ENCODE results near the gene PLCB4. TPM values are rescaled to one million over a fixed set of nuclear protein-coding genes. Genes with fewer than 3 reads are reported as not detected.

Gene PLCB4
- total RNA-seq, 1 experiment from 2014 or later: 0.91 TPM

GRCh38 chr20:9498322-9498721 lies 429.4 kb downstream of the PLCB4 start:
- no peaks in the 10 kb centered on the region for H3K4me1 Mint-ChIP-seq (ENCODE audit: insufficient read depth, unreplicated experiment)
- no peaks in the 10 kb centered on the region for H3K27me3 Mint-ChIP-seq (ENCODE audit: insufficient read depth, unreplicated experiment)
- POLR2A ChIA-PET: no interaction called here
- H3K36me3 Mint-ChIP-seq (ENCODE audit: insufficient read depth, unreplicated experiment): no peaks in the 10 kb centered on the region
- BruUV-seq (replicated peaks): no TSS peak
- H3K9me3 Mint-ChIP-seq (ENCODE audit: unreplicated experiment): peaks cover 23% of the 10 kb centered on the region
- H3K27ac Mint-ChIP-seq (ENCODE audit: low read depth, unreplicated experiment): no peak overlapping the region
- H3K4me3 Mint-ChIP-seq (ENCODE audit: unreplicated experiment): no peak overlapping the region
- CTCF ChIA-PET: interaction anchor here (0.7 kb wide), 1 partner anchor 286 kb away, joined by 3 read pairs; no protein-coding TSS in a partner anchor
- intact Hi-C loops (cut with micrococcal nuclease): no loop called here
- TF ChIP-seq CTCF (IDR thresholded peaks at IDR 0.05; ENCODE audit: unreplicated experiment): no peak
- peak; percentile 66 for DNase-seq (ENCODE audit: unreplicated experiment)

GRCh38 chr20:9499126-9499899 lies 430.4 kb downstream of the PLCB4 start:
- no TSS peak for BruUV-seq (replicated peaks)
- CTCF ChIA-PET: interaction anchor here (0.5 to 1.2 kb wide), 4 partner anchors 40 to 285 kb away, joined by 3 read pairs; no protein-coding TSS in a partner anchor

GRCh38 chr20:9500121-9500520 lies 431.2 kb downstream of the PLCB4 start:
- H3K27ac Mint-ChIP-seq (ENCODE audit: low read depth, unreplicated experiment): no peak overlapping the region
- H3K4me1 Mint-ChIP-seq (ENCODE audit: insufficient read depth, unreplicated experiment): no peaks in the 10 kb centered on the region
- H3K27me3 Mint-ChIP-seq (ENCODE audit: insufficient read depth, unreplicated experiment): no peaks in the 10 kb centered on the region
- H3K9me3 Mint-ChIP-seq (ENCODE audit: unreplicated experiment): peaks cover 16% of the 10 kb centered on the region
- no TSS peak for BruUV-seq (replicated peaks)
- CTCF ChIA-PET: interaction anchor here (1.0 to 1.2 kb wide), 2 partner anchors 40 to 110 kb away, joined by 3 read pairs; no protein-coding TSS in a partner anchor
- intact Hi-C loops (cut with micrococcal nuclease): no loop called here
- no peak for DNase-seq (ENCODE audit: unreplicated experiment)
- POLR2A ChIA-PET: no interaction called here
- H3K4me3 Mint-ChIP-seq (ENCODE audit: unreplicated experiment): no peak overlapping the region
- H3K36me3 Mint-ChIP-seq (ENCODE audit: insufficient read depth, unreplicated experiment): no peaks in the 10 kb centered on the region
- TF ChIP-seq CTCF (IDR thresholded peaks at IDR 0.05; ENCODE audit: unreplicated experiment): no peak

More at GRCh38 chr20:9499126-9499899, 430.4 kb downstream of the PLCB4 start:
- peaks cover 22% of the 10 kb centered on the region for H3K9me3 Mint-ChIP-seq (ENCODE audit: unreplicated experiment)
- POLR2A ChIA-PET: interaction anchor here (0.6 kb wide), 1 partner anchor 22 kb away, joined by 3 read pairs; no protein-coding TSS in a partner anchor
- no peaks in the 10 kb centered on the region for H3K27me3 Mint-ChIP-seq (ENCODE audit: insufficient read depth, unreplicated experiment)
- H3K36me3 Mint-ChIP-seq (ENCODE audit: insufficient read depth, unreplicated experiment): no peaks in the 10 kb centered on the region
- intact Hi-C loops (cut with micrococcal nuclease): no loop called here
- DNase-seq (ENCODE audit: unreplicated experiment): no peak
- H3K27ac Mint-ChIP-seq (ENCODE audit: low read depth, unreplicated experiment): no peak overlapping the region
- no peak overlapping the region for H3K4me3 Mint-ChIP-seq (ENCODE audit: unreplicated experiment)
- TF ChIP-seq CTCF (IDR thresholded peaks at IDR 0.05; ENCODE audit: unreplicated experiment): no peak
- H3K4me1 Mint-ChIP-seq (ENCODE audit: insufficient read depth, unreplicated experiment): no peaks in the 10 kb centered on the region

- Mint-ChIP-seq H3K36me3 (ENCODE audit: insufficient read depth, unreplicated experiment) (peaks cover 4% of the 10 kb centered on the region), H3K27me3 (ENCODE audit: insufficient read depth, unreplicated experiment) (no peaks in the 10 kb centered on the region), H3K4me1 (ENCODE audit: insufficient read depth, unreplicated experiment) (no peaks in the 10 kb centered on the region), H3K27ac (ENCODE audit: low read depth, unreplicated experiment) (no peak overlapping the region), H3K9me3 (ENCODE audit: unreplicated experiment) (peaks cover 6% of the 10 kb centered on the region), H3K4me3 (ENCODE audit: unreplicated experiment) (no peak overlapping the region)
- ChIA-PET CTCF (interaction anchor here (1.6 kb wide), 1 partner anchor 93 kb away, joined by 7 read pairs; no protein-coding TSS in a partner anchor), POLR2A (no interaction called here)
- no peak for DNase-seq (ENCODE audit: unreplicated experiment)
- intact Hi-C loops (cut with micrococcal nuclease): no loop called here
- no TSS peak for BruUV-seq (replicated peaks)
- TF ChIP-seq CTCF (IDR thresholded peaks at IDR 0.05; ENCODE audit: unreplicated experiment): no peak
Measured at GRCh38 chr20:9501473-9501872, 432.6 kb downstream of the PLCB4 start.

Measured in MCF 10A (cell line).